Right lobe of liver (tissue), 4 donors: ENCODE results near the gene PLIN3.

Experiments used
- CTCF ChIP-seq, 4 donors: fragments of 200-600 bp in 3 of 4; fragments of 450-650 bp in 1 of 4; IDR thresholded peaks; one replicate each; pipeline versions ENCODE4 v1.5.1 to v1.8.0; 2016 to 2022; ENCODE audit warnings: antibody characterized with exemption in 4 of 4, mild to moderate bottlenecking in 2 of 4
- POLR2A ChIP-seq: fragments of 450-650 bp; IDR thresholded peaks from one replicate; pipeline ENCODE4 v1.6.1; 2017; ENCODE audit warnings: antibody characterized with exemption, mild to moderate bottlenecking
- donor health status: DM: no; HTN: no; CAD: no.
- donor health status: DM: no; HTN: no; CAD: no.
- donor health status: DM: no; HTN: yes; CAD: no.

- no peak for TF ChIP-seq CTCF (IDR thresholded peaks at IDR 0.05)
- peak; percentile 86 for TF ChIP-seq POLR2A
Measured at GRCh38 chr19:4831304-4831978, 36.0 kb downstream of the PLIN3 start, which contains the start of gene TICAM1.
